ENCODE results near the gene PIN1.

Gene PIN1

GRCh38 chr19:9877780-9878510, 42.8 kb downstream of the PIN1 start:
- TF ChIP-seq FOXP2 (optimal IDR thresholded peaks at IDR 0.05; ENCODE audit: borderline replicate concordance, extremely low read depth, extremely low read length, insufficient read depth) (no peak), TAF1 (IDR thresholded peaks at IDR 0.05; ENCODE audit: borderline replicate concordance, insufficient read depth, low read length) (no peak), POLR2AphosphoS5 (IDR thresholded peaks at IDR 0.05; ENCODE audit: low read depth, low read length) (no peak), SIN3A (IDR thresholded peaks at IDR 0.05; ENCODE audit: borderline replicate concordance, insufficient read depth, low read length) (no peak), REST (IDR thresholded peaks at IDR 0.05; ENCODE audit: insufficient read depth in 1 of 2, low read depth in 2 of 2, low read length in 2 of 2) (no peak)

GRCh38 chr19:9878511-9879196, 43.5 kb downstream of the PIN1 start:
- TF ChIP-seq TAF1 (IDR thresholded peaks at IDR 0.05; ENCODE audit: borderline replicate concordance, insufficient read depth, low read length) (no peak), POLR2AphosphoS5 (IDR thresholded peaks at IDR 0.05; ENCODE audit: low read depth, low read length) (no peak)

GRCh38 chr19:9881720-9882119, 46.6 kb downstream of the PIN1 start:
- TF ChIP-seq SIN3A (IDR thresholded peaks at IDR 0.05; ENCODE audit: borderline replicate concordance, insufficient read depth, low read length): no peak
- no peak for TF ChIP-seq REST (IDR thresholded peaks at IDR 0.05; ENCODE audit: insufficient read depth in 1 of 2, low read depth in 2 of 2, low read length in 2 of 2)
- no peak for TF ChIP-seq TAF1 (IDR thresholded peaks at IDR 0.05; ENCODE audit: borderline replicate concordance, insufficient read depth, low read length)
- no peak for TF ChIP-seq FOXP2 (optimal IDR thresholded peaks at IDR 0.05; ENCODE audit: borderline replicate concordance, extremely low read depth, extremely low read length, insufficient read depth)
- TF ChIP-seq POLR2AphosphoS5 (IDR thresholded peaks at IDR 0.05; ENCODE audit: low read depth, low read length): no peak

DNA sequence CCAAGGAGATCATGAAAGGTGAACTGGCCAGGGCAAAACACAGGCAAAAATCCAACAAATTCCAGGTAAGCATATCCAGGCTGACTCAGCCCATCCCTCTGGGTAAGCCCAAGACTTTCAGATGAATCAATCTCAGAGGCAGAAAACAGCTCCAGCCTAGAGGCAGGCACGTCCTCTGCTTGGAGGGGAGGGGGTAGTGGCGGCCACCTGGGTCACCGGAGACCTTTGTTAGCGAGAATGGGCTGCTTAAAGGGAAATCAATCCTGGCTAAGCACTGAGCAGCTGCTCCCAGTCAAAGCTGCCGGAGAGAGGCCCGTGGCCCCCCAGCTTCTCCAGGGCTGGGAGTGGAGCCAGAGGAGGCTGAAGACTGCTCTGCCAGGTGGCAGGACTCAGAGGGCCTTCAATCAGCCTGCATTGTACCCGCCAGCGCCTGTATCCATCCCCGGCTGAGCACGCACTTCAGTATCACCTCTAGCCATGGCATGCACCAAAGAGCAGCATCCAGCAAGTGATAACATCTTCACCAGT, 48.2 kb downstream of the PIN1 start:
- TF ChIP-seq POLR2AphosphoS5 (IDR thresholded peaks at IDR 0.05; ENCODE audit: low read depth, low read length) (no peak), TAF1 (IDR thresholded peaks at IDR 0.05; ENCODE audit: borderline replicate concordance, insufficient read depth, low read length) (no peak), REST (IDR thresholded peaks at IDR 0.05; ENCODE audit: insufficient read depth in 1 of 2, low read depth in 2 of 2, low read length in 2 of 2) (no peak), SIN3A (IDR thresholded peaks at IDR 0.05; ENCODE audit: borderline replicate concordance, insufficient read depth, low read length) (no peak), FOXP2 (optimal IDR thresholded peaks at IDR 0.05; ENCODE audit: borderline replicate concordance, extremely low read depth, extremely low read length, insufficient read depth) (no peak)

- no peak for TF ChIP-seq POLR2AphosphoS5 (IDR thresholded peaks at IDR 0.05; ENCODE audit: low read depth, low read length)
- no peak for TF ChIP-seq REST (IDR thresholded peaks at IDR 0.05; ENCODE audit: insufficient read depth in 1 of 2, low read depth in 2 of 2, low read length in 2 of 2)
- TF ChIP-seq SIN3A (IDR thresholded peaks at IDR 0.05; ENCODE audit: borderline replicate concordance, insufficient read depth, low read length): no peak
- no peak for TF ChIP-seq FOXP2 (optimal IDR thresholded peaks at IDR 0.05; ENCODE audit: borderline replicate concordance, extremely low read depth, extremely low read length, insufficient read depth)
Observed at GRCh38 chr19:9883764-9884163, 48.6 kb downstream of the PIN1 start.

Data from PFSK-1 (cell line).